ENCODE data around the gene MACROD1. TPM values are rescaled to one million over a fixed set of nuclear protein-coding genes. Genes with fewer than 3 reads are reported as not detected.
"Not testable (repeated sequence)": the region's sequence is repeated elsewhere in the genome, so short reads cannot be mapped to it uniquely, and the experiment has no call there.

Gene MACROD1
- total and polyA plus RNA-seq, 5 donors from 2014 or later, result 5.3 to 12.7 (median 6.5) TPM

- H3K36me3 Mint-ChIP-seq, result peaks cover 3% of the 10 kb centered on the region
- H3K27me3 Mint-ChIP-seq, result no peaks in the 10 kb centered on the region
- Histone ChIP-seq H3K9me3 (ENCODE audit: control insufficient read depth in 2 of 2, low read length in 2 of 2) (no peaks in the 10 kb centered on the region), H3K27ac (ENCODE audit: insufficient read depth, low read length, poor library complexity, severe bottlenecking) (no peak overlapping the region), H3K4me3 (ENCODE audit: low read depth, low read length) (no peak overlapping the region), H3K27me3 (ENCODE audit: control insufficient read depth, insufficient read depth, low read length) (no peaks in the 10 kb centered on the region), H3K36me3 (ENCODE audit: control insufficient read depth, insufficient read depth, low read length) (no peaks in the 10 kb centered on the region), H3K4me1 (ENCODE audit: control insufficient read depth, insufficient read depth, low read length, poor library complexity, severe bottlenecking) (peaks cover 19% of the 10 kb centered on the region)
- no peaks in the 10 kb centered on the region for H3K9me3 Mint-ChIP-seq
- no peak for DNase-seq
- H3K4me1 Mint-ChIP-seq, result peaks cover 0 to 23% (median 7%) of the 10 kb centered on the region in 4 donors
- no peak for ATAC-seq (ENCODE audit: low read depth in 2 of 2)
- H3K27ac Mint-ChIP-seq, result no peak overlapping the region
- peak overlapping the region; percentile 27 to 94 (median 86) for H3K4me3 Mint-ChIP-seq
These were observed 452 bp downstream of the MACROD1 start for GRCh38 chr11:64165481-64165841.

GRCh38 chr11:64164392-64165312 lies 1.3 kb downstream of the MACROD1 start:
- H3K36me3 Mint-ChIP-seq, result no peaks in the 10 kb centered on the region
- H3K4me3 Mint-ChIP-seq, result peak overlapping the region; percentile 27 to 89 (median 82)
- Histone ChIP-seq H3K27me3 (ENCODE audit: control insufficient read depth, insufficient read depth, low read length) (no peaks in the 10 kb centered on the region), H3K36me3 (ENCODE audit: control insufficient read depth, insufficient read depth, low read length) (no peaks in the 10 kb centered on the region), H3K4me3 (ENCODE audit: low read depth, low read length) (no peak overlapping the region), H3K9me3 (ENCODE audit: control insufficient read depth in 2 of 2, low read length in 2 of 2) (no peaks in the 10 kb centered on the region), H3K4me1 (ENCODE audit: control insufficient read depth, insufficient read depth, low read length, poor library complexity, severe bottlenecking) (peaks cover 19% of the 10 kb centered on the region), H3K27ac (ENCODE audit: insufficient read depth, low read length, poor library complexity, severe bottlenecking) (no peak overlapping the region)
- H3K4me1 Mint-ChIP-seq, result peaks cover 0 to 20% (median 7%) of the 10 kb centered on the region in 4 donors
- H3K27me3 Mint-ChIP-seq, result no peaks in the 10 kb centered on the region
- H3K9me3 Mint-ChIP-seq, result no peaks in the 10 kb centered on the region
- ATAC-seq (ENCODE audit: low read depth in 2 of 2), result no peak
- peak overlapping the region in 1 of 3 donors; percentile 92 for H3K27ac Mint-ChIP-seq
- no peak for DNase-seq

GRCh38 chr11:64163951-64164350 lies 2.0 kb downstream of the MACROD1 start:
- Mint-ChIP-seq H3K36me3 (no peaks in the 10 kb centered on the region), H3K9me3 (no peaks in the 10 kb centered on the region), H3K27me3 (no peaks in the 10 kb centered on the region), H3K4me3 (peak overlapping the region; percentile 27 to 82 (median 60)), H3K27ac (no peak overlapping the region), H3K4me1 (peaks cover 0 to 20% (median 7%) of the 10 kb centered on the region in 4 donors)
- H3K27ac ChIP-seq (ENCODE audit: insufficient read depth, low read length, poor library complexity, severe bottlenecking), result no peak overlapping the region
- no peaks in the 10 kb centered on the region for H3K9me3 ChIP-seq (ENCODE audit: control insufficient read depth in 2 of 2, low read length in 2 of 2)
- H3K4me3 ChIP-seq (ENCODE audit: low read depth, low read length), result no peak overlapping the region
- peaks cover 19% of the 10 kb centered on the region for H3K4me1 ChIP-seq (ENCODE audit: control insufficient read depth, insufficient read depth, low read length, poor library complexity, severe bottlenecking)
- H3K27me3 ChIP-seq (ENCODE audit: control insufficient read depth, insufficient read depth, low read length), result no peaks in the 10 kb centered on the region
- ATAC-seq (ENCODE audit: low read depth in 2 of 2) (no peak), DNase-seq (no peak)
- no peaks in the 10 kb centered on the region for H3K36me3 ChIP-seq (ENCODE audit: control insufficient read depth, insufficient read depth, low read length)

- Mint-ChIP-seq H3K4me3 (peak overlapping the region in 2 of 4 donors; percentile 27 to 33), H3K4me1 (peaks cover 0 to 16% (median 6%) of the 10 kb centered on the region in 4 donors)
- H3K36me3 ChIP-seq (ENCODE audit: control insufficient read depth, insufficient read depth, low read length); H3K36me3 Mint-ChIP-seq; H3K27me3 Mint-ChIP-seq; H3K4me3 ChIP-seq (ENCODE audit: low read depth, low read length); H3K27me3 ChIP-seq (ENCODE audit: control insufficient read depth, insufficient read depth, low read length); H3K27ac Mint-ChIP-seq; H3K27ac ChIP-seq (ENCODE audit: insufficient read depth, low read length, poor library complexity, severe bottlenecking); DNase-seq; H3K9me3 Mint-ChIP-seq; H3K9me3 ChIP-seq (ENCODE audit: control insufficient read depth in 2 of 2, low read length in 2 of 2); ATAC-seq (ENCODE audit: low read depth in 2 of 2): not testable (repeated sequence)
- peaks cover 19% of the 10 kb centered on the region for H3K4me1 ChIP-seq (ENCODE audit: control insufficient read depth, insufficient read depth, low read length, poor library complexity, severe bottlenecking)
These were observed 3.1 kb downstream of the MACROD1 start for GRCh38 chr11:64162769-64163168.

- Mint-ChIP-seq H3K9me3 (no peaks in the 10 kb centered on the region), H3K27ac (peak overlapping the region in 1 of 3 donors; percentile 66), H3K4me1 (peaks cover 0 to 7% (median 5%) of the 10 kb centered on the region in 4 donors), H3K4me3 (no peak overlapping the region), H3K27me3 (no peaks in the 10 kb centered on the region), H3K36me3 (no peaks in the 10 kb centered on the region)
- DNase-seq, result no peak
- H3K27me3 ChIP-seq (ENCODE audit: control insufficient read depth, insufficient read depth, low read length), result no peaks in the 10 kb centered on the region
- no peak overlapping the region for H3K27ac ChIP-seq (ENCODE audit: insufficient read depth, low read length, poor library complexity, severe bottlenecking)
- peaks cover 10% of the 10 kb centered on the region for H3K4me1 ChIP-seq (ENCODE audit: control insufficient read depth, insufficient read depth, low read length, poor library complexity, severe bottlenecking)
- H3K36me3 ChIP-seq (ENCODE audit: control insufficient read depth, insufficient read depth, low read length), result no peaks in the 10 kb centered on the region
- H3K4me3 ChIP-seq (ENCODE audit: low read depth, low read length), result no peak overlapping the region
- H3K9me3 ChIP-seq (ENCODE audit: control insufficient read depth in 2 of 2, low read length in 2 of 2), result no peaks in the 10 kb centered on the region
- no peak for ATAC-seq (ENCODE audit: low read depth in 2 of 2)
These were observed 4.9 kb downstream of the MACROD1 start for GRCh38 chr11:64161037-64161436.

- no peak overlapping the region for H3K4me3 ChIP-seq (ENCODE audit: low read depth, low read length)
- H3K36me3 ChIP-seq (ENCODE audit: control insufficient read depth, insufficient read depth, low read length), result no peaks in the 10 kb centered on the region
- no peak for DNase-seq
- H3K9me3 Mint-ChIP-seq, result no peaks in the 10 kb centered on the region
- H3K4me1 Mint-ChIP-seq, result peaks cover 0 to 2% (median 0%) of the 10 kb centered on the region in 4 donors
- no peaks in the 10 kb centered on the region for H3K36me3 Mint-ChIP-seq
- no peaks in the 10 kb centered on the region for H3K27me3 Mint-ChIP-seq
- peaks cover 2% of the 10 kb centered on the region for H3K4me1 ChIP-seq (ENCODE audit: control insufficient read depth, insufficient read depth, low read length, poor library complexity, severe bottlenecking)
- no peak overlapping the region for H3K4me3 Mint-ChIP-seq
- no peaks in the 10 kb centered on the region for H3K9me3 ChIP-seq (ENCODE audit: control insufficient read depth in 2 of 2, low read length in 2 of 2)
- H3K27me3 ChIP-seq (ENCODE audit: control insufficient read depth, insufficient read depth, low read length), result no peaks in the 10 kb centered on the region
- no peak overlapping the region for H3K27ac Mint-ChIP-seq
- no peak for ATAC-seq (ENCODE audit: low read depth in 2 of 2)
- no peak overlapping the region for H3K27ac ChIP-seq (ENCODE audit: insufficient read depth, low read length, poor library complexity, severe bottlenecking)
These were observed 8.1 kb downstream of the MACROD1 start for GRCh38 chr11:64157631-64158394.

- no peaks in the 10 kb centered on the region for H3K9me3 ChIP-seq (ENCODE audit: control insufficient read depth in 2 of 2, low read length in 2 of 2)
- H3K4me1 ChIP-seq (ENCODE audit: control insufficient read depth, insufficient read depth, low read length, poor library complexity, severe bottlenecking), result peaks cover 4% of the 10 kb centered on the region
- no peak for DNase-seq
- no peaks in the 10 kb centered on the region for H3K36me3 ChIP-seq (ENCODE audit: control insufficient read depth, insufficient read depth, low read length)
- peaks cover 0 to 2% (median 0%) of the 10 kb centered on the region in 4 donors for H3K4me1 Mint-ChIP-seq
- no peak overlapping the region for H3K4me3 ChIP-seq (ENCODE audit: low read depth, low read length)
- H3K4me3 Mint-ChIP-seq, result no peak overlapping the region
- H3K27ac ChIP-seq (ENCODE audit: insufficient read depth, low read length, poor library complexity, severe bottlenecking), result no peak overlapping the region
- ATAC-seq (ENCODE audit: low read depth in 2 of 2), result no peak
- H3K36me3 Mint-ChIP-seq, result no peaks in the 10 kb centered on the region
- no peaks in the 10 kb centered on the region for H3K9me3 Mint-ChIP-seq
- H3K27me3 ChIP-seq (ENCODE audit: control insufficient read depth, insufficient read depth, low read length), result no peaks in the 10 kb centered on the region
- no peak overlapping the region for H3K27ac Mint-ChIP-seq
- H3K27me3 Mint-ChIP-seq, result no peaks in the 10 kb centered on the region
These were observed 9.5 kb downstream of the MACROD1 start for GRCh38 chr11:64156235-64157011.

Data from CD4-positive, CD25-positive, alpha-beta regulatory T cell (primary cell).